HG03442 (cell line): ENCODE results near the gene GRIA4.
"Not testable (repeated sequence)": the region's sequence is repeated elsewhere in the genome, so short reads cannot be mapped to it uniquely, and the experiment has no call there.

ENCODE experiments used
- ATAC-seq: cut with Tn5 transposase; IDR thresholded peaks from one replicate; pipeline ENCODE4 v1.9.1; 2021; ENCODE audit warnings: mild to moderate bottlenecking, moderate library complexity; ENCODE audit not compliant: unreplicated experiment

GRIA4 gene

DNA sequence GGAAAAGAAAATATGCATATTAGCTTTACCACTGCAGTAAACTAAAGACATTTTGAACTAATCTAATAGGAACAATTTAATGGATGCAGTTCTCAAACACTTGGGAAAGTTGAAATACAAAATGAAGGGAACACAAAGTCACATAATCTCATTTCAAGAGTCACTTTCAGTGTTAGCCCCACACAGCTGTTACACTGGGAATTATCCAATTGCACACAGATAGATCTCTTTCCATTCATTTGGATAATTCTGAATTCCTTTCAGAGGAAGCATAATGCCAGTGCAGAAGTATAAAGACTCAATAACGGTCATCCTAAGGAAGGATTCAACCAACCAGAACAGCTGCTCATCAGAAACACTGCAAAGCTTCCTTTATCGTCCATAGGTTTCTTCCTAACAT, 173.3 kb downstream of the GRIA4 start:
- no peak for ATAC-seq

DNA sequence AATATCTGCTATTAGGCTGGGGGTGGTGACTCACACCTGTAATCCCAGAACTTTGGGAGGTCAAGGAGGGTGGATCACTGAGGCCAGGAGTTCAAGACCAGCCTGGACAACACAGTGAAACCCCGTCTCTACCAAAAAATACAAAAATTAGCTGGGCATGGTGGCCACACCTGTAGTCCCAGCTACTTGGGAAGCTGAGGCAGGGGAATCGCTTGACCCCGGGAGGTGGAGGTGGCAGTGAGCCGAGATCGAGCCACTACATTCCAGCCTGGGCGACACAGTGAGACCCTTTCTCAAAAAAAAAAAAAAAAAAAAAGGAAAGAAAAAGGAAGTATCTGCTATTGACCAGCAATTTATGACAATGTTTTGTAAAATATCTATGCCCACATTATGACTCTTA, 176.0 kb downstream of the GRIA4 start:
- not testable (repeated sequence) for ATAC-seq

DNA sequence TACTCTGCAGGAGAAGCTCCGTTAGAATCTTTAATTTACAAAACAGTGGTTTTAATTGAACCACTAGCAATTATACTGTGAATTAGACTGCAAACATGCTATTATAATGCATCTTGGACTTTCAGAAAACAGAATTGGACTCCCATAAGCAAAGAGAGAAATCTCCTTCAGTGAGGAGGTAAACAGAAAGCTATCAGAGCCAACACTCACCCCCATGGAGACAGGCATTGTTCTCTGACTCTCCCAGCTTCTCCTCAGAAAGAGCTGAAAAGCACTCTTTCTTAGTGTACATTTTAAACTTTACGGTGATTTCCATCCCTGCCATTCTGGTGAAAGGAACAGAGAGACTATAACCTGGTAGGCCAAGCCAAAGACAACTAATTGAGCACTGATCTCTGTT, 176.9 kb downstream of the GRIA4 start:
- no peak for ATAC-seq

DNA sequence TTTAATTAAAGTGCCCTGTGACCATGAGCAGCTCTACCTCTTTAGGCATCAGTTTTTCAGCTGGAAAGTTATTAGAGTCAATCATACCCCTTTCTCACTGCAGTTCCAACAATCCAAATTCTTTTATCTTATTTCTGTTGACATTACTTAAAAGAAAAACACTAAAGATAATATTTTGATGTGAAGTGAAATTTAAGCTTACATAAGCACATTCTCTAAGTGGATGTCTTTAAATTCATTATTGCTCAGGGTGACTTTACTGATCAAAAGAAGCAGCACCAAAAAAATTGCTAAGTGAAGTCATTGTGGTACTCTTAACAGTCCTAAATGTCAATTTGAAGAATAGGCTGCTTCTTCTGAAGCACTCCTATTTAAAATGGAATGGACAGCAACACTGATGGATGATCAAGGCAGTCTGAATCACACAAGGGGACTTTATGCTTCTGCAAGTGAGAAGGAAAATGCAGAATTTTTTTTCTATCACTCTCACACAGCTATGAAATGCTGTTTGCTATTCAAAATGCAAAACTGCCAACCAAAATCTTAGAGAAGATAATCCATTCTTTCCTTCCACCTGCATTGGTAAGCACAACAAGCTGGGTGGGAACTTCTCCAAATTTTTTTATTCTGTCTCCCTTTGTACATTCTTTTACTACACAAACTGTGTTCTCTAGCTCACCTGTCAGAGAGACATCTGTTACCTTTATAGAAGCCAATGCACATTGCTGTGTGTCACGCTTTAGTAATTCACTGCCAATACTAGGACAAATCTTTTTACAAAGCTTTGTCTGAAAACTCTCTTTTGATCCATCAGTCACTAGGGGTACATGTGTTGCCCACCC, 179.9 kb downstream of the GRIA4 start:
- no peak for ATAC-seq

DNA sequence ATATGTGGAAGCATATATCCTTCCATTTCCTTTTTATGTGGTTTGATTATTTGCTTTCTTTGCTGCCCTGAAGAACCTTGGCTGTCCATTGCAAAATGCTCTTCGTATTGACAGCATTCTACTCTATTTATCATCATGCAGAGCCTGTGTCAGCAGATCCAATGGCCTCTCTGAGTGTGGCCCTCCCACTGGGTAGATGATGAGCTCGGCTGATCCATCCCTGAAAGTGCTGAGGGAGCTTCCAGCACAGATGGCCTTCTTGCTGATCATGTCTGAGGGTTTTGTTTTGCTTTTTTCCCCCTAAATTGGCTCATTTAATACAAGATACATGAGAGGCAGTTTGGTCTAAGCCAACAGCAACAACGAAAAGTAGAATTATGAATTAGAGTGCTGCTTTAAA, 181.0 kb downstream of the GRIA4 start:
- ATAC-seq = no peak

DNA sequence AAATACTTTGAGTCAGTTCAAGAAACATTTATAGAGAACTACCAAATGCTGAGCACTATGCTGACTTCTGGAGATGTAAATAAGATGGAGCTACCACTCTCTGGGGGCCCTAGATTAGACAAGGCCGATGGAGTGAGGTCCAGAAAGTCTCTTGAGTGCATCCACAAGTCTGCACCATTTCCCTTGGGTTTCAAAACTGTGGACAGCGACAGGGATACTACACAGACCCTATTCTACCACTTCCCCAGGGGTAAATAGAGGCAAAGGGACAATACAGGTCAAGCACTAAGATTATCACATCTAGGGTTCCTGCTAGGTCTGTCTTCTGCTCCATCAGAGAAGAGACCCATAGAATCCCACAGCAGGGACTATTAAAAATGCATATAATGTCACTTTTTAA, 183.2 kb downstream of the GRIA4 start:
- ATAC-seq = no peak

DNA sequence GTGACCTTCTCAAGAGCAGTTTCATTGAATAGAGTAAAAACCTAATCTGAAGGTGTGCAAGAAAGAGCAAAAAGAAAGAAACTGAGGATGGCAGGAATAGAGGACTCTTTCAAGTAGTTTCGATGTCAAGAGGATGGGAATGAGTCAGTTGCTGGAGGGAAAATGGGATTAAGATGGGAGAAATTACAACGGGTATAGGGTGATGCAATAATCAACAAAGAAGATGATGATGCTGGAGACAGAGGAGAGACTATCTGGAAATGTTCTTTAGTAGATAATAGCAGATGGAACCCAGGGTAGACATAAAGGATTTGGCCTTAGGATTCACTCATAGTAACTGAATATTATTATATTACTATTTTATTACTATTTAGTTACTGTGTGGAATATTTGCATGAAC, 189.4 kb downstream of the GRIA4 start:
- ATAC-seq = no peak

DNA sequence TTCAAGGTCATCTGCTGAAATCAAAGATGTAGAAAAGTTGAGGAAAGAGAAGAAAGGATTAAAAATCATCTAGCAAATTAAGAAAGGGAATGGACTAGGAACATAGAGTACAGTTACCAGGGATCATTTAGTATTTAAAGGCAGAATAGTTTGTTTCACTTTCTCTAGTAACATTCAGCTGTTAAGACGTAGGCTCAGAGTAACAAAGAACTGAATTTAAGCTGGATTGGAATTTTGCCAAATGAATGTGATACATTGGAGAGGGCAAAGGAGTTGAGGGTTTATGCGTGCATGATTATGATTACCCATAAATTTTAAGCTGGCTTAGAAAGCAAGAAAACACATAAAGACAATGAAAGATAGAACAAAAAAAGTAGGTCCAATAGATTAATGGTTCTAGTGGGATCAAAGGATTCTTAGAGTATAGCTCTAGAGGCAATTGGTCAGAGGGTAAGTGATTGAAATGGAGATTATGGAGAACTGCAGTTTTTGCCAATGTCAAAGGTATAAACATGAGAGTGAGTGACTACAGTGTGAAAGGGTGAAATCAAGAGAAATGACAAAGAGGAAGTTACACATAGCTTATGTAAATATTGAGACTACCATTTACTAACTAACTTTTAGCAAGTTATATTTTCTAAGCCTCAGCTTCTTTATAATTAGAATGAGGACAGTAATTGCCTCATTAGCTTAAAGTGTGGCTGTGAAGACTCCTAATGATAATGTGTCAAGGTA, 190.0 kb downstream of the GRIA4 start:
- ATAC-seq = no peak

DNA sequence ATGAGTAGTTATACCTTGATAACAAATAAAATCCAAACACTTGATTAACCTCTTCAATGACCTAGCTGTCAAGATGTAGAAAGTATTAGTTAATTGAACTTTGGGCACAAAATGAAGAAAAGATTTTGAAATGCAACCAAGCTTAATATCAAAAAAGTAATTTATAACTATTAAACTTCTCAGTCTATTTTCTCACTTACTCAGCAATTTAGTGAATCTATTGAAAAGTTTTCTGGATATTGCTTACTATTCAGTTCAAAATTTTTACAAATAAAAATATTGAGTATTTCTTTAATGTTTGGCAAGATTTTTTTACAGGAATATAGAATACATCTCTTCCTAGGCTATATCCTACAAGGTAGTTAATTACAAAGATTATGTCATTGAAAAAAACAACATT, 192.5 kb downstream of the GRIA4 start:
- ATAC-seq = no peak

DNA sequence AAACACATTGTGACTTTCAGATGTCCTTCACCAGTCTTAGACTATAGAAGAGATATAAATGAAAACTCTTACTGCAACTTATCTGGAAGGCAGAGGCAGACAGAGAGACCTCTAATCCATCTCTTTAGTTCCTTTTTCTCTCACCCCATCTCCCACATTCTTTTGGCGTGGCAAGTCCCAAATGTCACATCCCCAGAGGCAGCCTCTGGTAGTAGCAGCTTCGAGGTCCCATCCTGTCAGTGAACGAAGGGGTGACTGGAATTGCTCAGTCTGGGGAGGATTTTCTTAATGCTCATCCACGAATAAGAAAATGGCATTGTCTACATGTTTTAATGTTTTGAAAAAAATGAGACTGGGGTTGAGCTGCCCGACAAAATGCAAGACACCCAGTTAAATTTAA, 201.4 kb downstream of the GRIA4 start:
- ATAC-seq = no peak

DNA sequence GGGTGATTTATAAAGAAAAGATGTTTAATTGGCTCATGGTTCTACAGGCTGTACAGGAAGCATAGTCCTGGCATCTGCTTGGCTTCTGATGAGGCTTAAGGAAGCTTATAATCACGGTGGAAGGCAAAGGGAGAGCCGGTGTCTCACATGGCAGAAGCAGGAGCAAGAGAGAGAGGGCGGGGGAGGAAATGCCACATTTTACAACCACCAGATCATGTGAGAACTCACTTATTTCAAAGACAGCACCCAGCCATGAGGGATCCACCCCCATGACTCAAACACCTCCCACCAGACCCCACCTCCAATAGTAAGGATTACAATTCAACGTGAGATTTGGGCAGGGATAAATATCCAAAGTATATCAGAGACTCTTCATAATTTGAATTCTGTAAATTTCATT, 211.5 kb downstream of the GRIA4 start:
- ATAC-seq = no peak

DNA sequence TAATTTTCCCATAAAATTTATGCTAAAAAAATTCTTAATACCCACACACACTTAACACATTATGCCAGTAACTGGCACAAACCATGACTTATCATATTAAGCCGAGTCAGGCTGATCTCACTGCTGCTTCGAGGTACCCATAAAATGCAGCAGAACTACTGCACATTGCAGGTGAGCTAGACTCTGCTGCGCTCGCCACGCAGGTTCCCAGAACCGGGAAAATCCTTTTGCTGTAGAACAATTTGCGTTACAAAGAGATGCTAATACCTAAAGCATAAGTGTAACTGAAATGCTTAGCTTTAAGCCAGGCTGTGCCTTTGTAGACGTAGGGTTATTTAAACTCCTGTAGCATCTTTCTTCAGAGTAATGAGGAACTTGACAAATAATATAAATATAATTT, 211.9 kb downstream of the GRIA4 start:
- no peak for ATAC-seq

DNA sequence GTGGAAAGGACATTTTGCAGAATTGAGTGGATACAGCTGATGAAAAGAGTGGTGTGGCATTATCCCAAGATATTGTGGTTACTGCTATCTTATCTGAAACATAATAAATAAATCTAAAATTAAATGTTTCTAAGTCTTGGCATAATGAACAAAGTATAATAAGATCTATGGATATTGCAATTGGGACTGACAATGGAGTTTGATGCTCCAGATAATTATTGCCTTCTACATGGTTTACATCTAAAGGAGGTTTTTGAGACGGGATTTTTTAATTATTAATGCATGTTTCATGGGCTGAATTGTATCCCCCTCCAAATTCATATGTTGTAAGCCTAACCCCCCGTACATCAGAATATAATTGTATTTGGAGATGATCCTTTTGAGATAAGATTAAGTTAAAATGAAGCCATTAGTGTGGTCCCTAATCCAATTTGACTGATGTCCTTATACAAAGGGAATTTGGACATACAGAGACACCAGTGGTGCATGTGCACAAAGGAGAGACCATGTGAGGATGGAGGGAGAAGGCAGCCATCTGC, 213.7 kb downstream of the GRIA4 start:
- ATAC-seq = no peak

DNA sequence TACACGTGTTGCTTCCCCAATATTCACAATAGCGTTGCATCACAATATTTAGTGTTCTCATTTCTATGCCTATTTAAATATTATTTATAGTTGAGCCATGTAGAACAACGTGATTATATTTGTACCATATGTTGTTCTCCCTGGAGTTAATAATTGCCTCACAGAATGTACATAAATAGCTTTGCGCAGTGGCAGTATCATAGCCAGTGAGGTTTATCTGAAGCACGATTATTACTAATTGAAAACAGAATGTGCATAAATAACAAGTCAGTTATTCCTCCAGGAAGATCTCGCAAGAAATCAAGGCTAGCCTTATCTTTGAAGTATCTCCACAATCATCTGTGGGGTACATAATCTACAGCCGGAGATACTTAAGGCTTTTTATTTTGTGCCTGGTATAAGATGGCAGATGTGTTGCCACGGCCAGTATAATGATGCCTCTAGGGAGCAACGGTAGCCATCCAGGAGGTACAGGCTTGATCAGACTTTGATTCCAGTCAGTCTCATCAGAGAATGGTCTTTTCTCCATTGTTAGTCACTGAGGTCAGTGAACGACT, 214.7 kb downstream of the GRIA4 start:
- ATAC-seq = no peak

DNA sequence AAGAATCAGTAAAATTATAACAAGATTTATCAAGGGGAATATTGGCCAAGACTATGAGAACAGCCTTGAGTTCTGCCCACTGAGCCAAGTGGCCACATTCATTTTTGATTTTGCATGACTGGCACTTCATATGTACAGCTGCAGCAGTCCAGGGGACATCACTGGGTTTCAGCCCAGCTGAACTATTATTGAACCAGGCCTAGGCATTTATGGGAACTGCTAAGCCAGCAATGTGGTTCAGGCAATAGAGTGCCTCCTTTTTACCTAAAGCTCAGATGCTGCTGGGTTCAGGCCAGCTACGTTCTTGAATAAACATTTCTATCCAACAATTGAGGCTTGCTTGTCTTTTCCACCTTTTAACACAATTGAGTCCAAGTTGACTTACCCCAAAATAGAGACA, 215.3 kb downstream of the GRIA4 start:
- no peak for ATAC-seq

DNA sequence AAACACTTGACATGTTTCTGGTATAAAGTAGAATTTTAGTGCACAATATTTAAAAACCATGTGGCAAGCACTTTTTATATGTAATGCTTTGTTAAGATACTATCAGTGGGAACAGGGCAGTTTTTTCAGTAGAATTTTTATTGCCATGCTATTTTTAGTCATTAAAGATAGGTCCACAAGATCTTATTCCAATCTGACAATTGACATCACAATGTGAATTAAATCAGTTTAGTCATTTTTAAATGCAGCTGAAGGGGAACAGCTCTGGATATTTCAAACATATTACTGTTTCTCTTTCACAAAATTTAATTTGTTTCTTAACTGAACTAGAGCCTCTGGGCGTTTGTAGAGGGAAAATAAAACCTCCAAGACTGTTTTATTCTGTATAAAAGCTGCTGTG, 218.0 kb downstream of the GRIA4 start:
- ATAC-seq = no peak

DNA sequence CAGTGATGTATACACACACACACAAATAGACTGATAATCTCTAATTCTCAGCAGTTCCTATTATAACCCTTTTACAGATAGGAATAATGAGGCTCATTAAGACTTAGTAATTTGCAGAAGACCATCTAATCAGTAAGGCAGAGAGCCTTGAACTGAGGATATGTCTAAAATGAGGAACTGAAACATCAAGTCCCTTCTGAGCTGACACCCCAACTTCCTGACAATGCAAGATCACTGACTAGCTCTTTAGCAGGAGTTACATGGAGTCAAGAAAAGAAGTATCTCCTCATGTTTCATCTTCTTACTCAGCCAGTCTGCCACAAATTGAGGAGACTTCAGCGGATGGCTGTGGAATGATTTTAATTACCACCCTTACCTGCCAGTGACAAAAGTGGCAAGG, 219.2 kb downstream of the GRIA4 start:
- ATAC-seq = peak; percentile 98

DNA sequence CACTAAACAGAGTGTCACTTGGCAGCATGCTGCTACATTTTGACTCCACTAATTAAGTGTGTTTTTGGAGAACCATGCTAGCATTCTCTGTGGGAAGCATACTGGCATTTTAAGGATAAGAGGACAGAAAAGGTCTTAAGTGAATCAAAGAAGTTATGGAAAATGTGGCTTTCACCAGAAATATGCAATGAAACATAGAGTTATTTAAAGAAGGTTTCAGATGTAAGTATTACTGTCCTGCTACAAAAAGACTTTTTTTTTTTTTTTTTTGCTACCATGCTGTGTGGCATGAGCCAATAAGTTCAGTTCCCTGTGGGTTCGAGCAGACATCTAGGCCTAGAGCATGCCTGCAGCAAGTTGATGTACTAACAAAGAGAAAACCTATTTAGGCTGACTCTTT, 224.6 kb downstream of the GRIA4 start:
- no peak for ATAC-seq

DNA sequence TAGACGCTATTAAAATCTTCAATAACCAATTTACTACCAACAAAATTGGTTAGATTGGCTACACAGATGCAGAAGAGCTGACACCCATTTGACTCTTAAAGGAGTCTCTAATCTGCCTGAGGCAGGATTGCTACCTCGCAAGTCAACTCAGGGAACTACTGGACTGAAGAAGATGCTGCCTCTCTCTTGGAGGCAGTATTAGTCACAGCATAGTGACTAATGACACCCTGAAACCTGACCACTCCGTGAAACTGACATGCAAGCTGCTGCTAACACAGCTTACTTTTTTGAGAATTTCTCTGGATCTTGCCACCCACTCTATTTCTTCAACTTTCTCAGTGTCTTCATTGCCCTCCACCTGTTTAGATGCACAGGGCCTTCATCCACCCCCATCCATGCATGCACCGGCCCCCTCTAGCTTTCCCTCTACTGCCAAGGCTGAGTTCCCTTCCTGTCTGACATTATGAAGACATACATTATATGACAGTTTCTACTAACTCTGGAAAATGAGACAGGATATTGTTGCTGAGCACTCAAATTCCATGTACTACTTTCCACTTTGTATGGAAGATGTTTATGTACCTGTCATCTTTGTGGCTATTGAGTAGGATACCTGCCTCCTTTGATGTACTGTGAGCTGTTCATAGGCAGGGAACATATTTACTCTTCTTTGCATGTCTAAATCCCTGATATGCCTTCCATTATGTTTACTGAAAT, 229.0 kb downstream of the GRIA4 start:
- peak; percentile 71 for ATAC-seq

DNA sequence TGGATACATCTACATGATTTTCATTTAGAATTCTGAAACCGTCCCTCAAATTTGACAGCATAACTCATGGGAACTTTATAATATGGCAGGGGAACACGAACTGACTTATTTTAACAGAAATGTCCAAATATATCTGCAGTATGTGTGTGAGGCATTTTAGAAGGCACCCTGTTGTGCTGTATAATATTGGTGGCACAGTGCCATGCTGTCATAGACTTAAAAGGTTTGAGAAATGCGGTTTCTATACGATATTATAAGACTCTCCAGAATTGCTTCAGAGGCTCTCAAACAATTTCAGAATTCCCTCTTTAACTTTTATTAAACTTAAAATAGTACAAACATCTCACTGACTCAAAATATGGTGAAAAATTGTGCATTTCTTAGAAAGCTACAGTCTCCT, 230.5 kb downstream of the GRIA4 start:
- ATAC-seq = no peak

DNA sequence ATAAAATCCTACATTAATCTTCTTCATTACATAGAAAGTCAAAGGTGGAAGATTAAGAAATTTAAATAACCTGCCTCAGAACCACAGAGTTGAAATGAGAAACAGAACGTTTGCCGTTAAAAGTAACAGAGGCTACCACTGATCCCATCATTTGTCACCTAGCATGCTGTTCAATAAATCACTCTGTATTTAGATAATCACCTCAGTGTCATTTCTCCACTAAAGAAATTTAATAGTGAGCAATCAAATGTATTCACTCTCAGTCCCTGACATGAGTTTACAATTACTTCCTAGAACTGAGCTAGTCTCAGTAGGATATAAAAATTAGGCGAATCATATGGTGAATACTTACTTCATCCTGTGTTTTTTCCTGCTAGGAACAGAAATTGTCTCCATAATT, 242.5 kb downstream of the GRIA4 start:
- no peak for ATAC-seq
